H1 (cell line): ENCODE results near the gene SECTM1. TPM values are rescaled to one million over a fixed set of nuclear protein-coding genes. Genes with fewer than 3 reads are reported as not detected.

Source experiments
- CTCF ChIA-PET: fragments of 300-600 bp; sonication (Branson Sonifier 250); formaldehyde crosslinking; loops from one replicate; lab custom pipeline; 2021; ENCODE audit not compliant: partially characterized antibody; lab: Charles Lee
- POLR2A ChIA-PET: fragments of 300-600 bp; sonication (Branson Sonifier 250); formaldehyde crosslinking; loops from one replicate; lab custom pipeline; 2021; ENCODE audit warnings: inconsistent platforms; ENCODE audit not compliant: partially characterized antibody; lab: Charles Lee
- DNase-seq, 2 experiments: peaks; one replicate each; pipeline versions ENCODE4 v3.0.0 to v3.0.0-alpha.2; 2010 to 2022; ENCODE audit warnings: low spot score in 2 of 2, low read depth in 1 of 2, mixed read lengths in 1 of 2
- FAIRE-seq: peaks from 2 replicates; lab custom pipeline; 2011; peaks lifted over from hg19 to GRCh38; lab: Jason Lieb, UNC
- H2AFZ ChIP-seq: 2 replicates; pipeline ENCODE4 v1.8.1; 2012; ENCODE audit warnings: low read length, inconsistent platforms
- H2AK5ac ChIP-seq: 2 replicates; pipeline ENCODE4 v1.6.1; 2013; ENCODE audit warnings: low read depth, low read length
- H2BK120ac ChIP-seq: replicated peaks from 2 replicates; pipeline ENCODE3; 2013; ENCODE audit warnings: low read depth, low read length, inconsistent platforms
- H2BK12ac ChIP-seq: 2 replicates; pipeline ENCODE4 v1.6.1; 2013; ENCODE audit warnings: low read depth, low read length
- H2BK15ac ChIP-seq: 2 replicates; pipeline ENCODE4 v1.6.1; 2013; ENCODE audit warnings: low read length
- H2BK20ac ChIP-seq: 2 replicates; pipeline ENCODE4 v1.6.1; 2013; ENCODE audit warnings: low read length
- H2BK5ac ChIP-seq: 2 replicates; pipeline ENCODE4 v1.6.1; 2013; ENCODE audit warnings: low read depth, low read length
- H3K14ac ChIP-seq: 2 replicates; pipeline ENCODE4 v1.6.1; 2013; ENCODE audit warnings: inconsistent platforms; ENCODE audit not compliant: insufficient read length
- H3K18ac ChIP-seq: 2 replicates; pipeline ENCODE4 v1.6.1; 2013; ENCODE audit warnings: low read length; ENCODE audit errors: extremely low read depth
- H3K23ac ChIP-seq: 2 replicates; pipeline ENCODE4 v1.6.1; 2013; ENCODE audit warnings: inconsistent platforms; ENCODE audit not compliant: insufficient read length
- H3K23me2 ChIP-seq: 2 replicates; pipeline ENCODE4 v1.6.1; 2013; ENCODE audit warnings: low read depth, low read length
- H3K27ac ChIP-seq: 2 replicates; pipeline ENCODE4 v1.6.1; 2011; ENCODE audit warnings: low read depth, low read length, inconsistent platforms
- H3K27me3 ChIP-seq, 4 experiments: replicated peaks in 1 of 4; 1 replicate in 1 of 4; 2 replicates in 3 of 4; pipeline versions ENCODE4 v1.6.1 to v1.8.1; 2011 to 2013; ENCODE audit warnings: low read length in 3 of 4, mild to moderate bottlenecking in 3 of 4, inconsistent platforms in 2 of 4, mixed read lengths in 2 of 4, moderate library complexity in 1 of 4; ENCODE audit not compliant: control insufficient read depth in 3 of 4, insufficient read depth in 3 of 4; ENCODE audit errors: extremely low read depth in 1 of 4
- H3K36me3 ChIP-seq, 4 experiments: 2 replicates each; pipeline versions ENCODE4 v1.6.1 to v1.8.1; 2011 to 2013; ENCODE audit warnings: mild to moderate bottlenecking in 4 of 4, low read length in 3 of 4, moderate library complexity in 2 of 4, control low read depth in 1 of 4, inconsistent platforms in 1 of 4; ENCODE audit not compliant: insufficient read depth in 4 of 4, control insufficient read depth in 2 of 4
- H3K4ac ChIP-seq: replicated peaks from 2 replicates; pipeline ENCODE3; 2013; ENCODE audit warnings: low read length, low read depth, mixed read lengths, inconsistent platforms; ENCODE audit not compliant: insufficient read length
- H3K4me1 ChIP-seq, 4 experiments: replicated peaks in 1 of 4; 1 replicate in 1 of 4; 2 replicates in 3 of 4; pipeline versions ENCODE4 v1.6.1 to v1.8.1; 2011 to 2013; ENCODE audit warnings: low read length in 3 of 4, inconsistent platforms in 2 of 4, mixed read lengths in 1 of 4; ENCODE audit not compliant: insufficient read depth in 4 of 4, control insufficient read depth in 3 of 4
- H3K4me2 ChIP-seq, 2 experiments: 2 replicates each; pipeline versions ENCODE4 v1.6.1 to v1.8.1; 2011 to 2013; ENCODE audit warnings: low read depth in 2 of 2, low read length in 2 of 2, control low read depth in 1 of 2, inconsistent platforms in 1 of 2, mild to moderate bottlenecking in 1 of 2; ENCODE audit not compliant: insufficient read depth in 1 of 2
- H3K4me3 ChIP-seq, 4 experiments: fragments of 200-600, 300-600 bp in 1 of 4; sonication (generic), shearing (Covaris generic), sonication (Bioruptor Twin) in 1 of 4; 2 replicates each; pipeline versions ENCODE4 v1.5.1 to v1.8.1; 2011 to 2016; ENCODE audit warnings: low read length in 4 of 4, low read depth in 3 of 4, control low read depth in 2 of 4, inconsistent platforms in 2 of 4, mild to moderate bottlenecking in 2 of 4, mixed read lengths in 1 of 4, moderate library complexity in 1 of 4; ENCODE audit not compliant: insufficient read depth in 2 of 4; ENCODE audit errors: extremely low read depth in 1 of 4
- H3K56ac ChIP-seq: replicated peaks from 2 replicates; pipeline ENCODE3; 2013; ENCODE audit warnings: low read depth, mild to moderate bottlenecking, mixed read lengths, low read length, inconsistent platforms; ENCODE audit not compliant: insufficient read length
- H3K79me1 ChIP-seq: 2 replicates; pipeline ENCODE4 v1.6.1; 2013; ENCODE audit warnings: low read depth, low read length, control low read depth
- H3K79me2 ChIP-seq, 2 experiments: 2 replicates each; pipeline versions ENCODE4 v1.6.1 to v1.8.1; 2012 to 2013; ENCODE audit warnings: low read length in 2 of 2, mild to moderate bottlenecking in 2 of 2, inconsistent platforms in 1 of 2; ENCODE audit not compliant: insufficient read depth in 2 of 2, control insufficient read depth in 1 of 2
- H3K9ac ChIP-seq, 4 experiments: replicated peaks in 1 of 4; 1 replicate in 1 of 4; 2 replicates in 3 of 4; pipeline versions ENCODE4 v1.6.1 to v1.8.1; 2011 to 2013; ENCODE audit warnings: low read depth in 3 of 4, low read length in 3 of 4, control low read depth in 2 of 4, mild to moderate bottlenecking in 2 of 4, moderate library complexity in 2 of 4, inconsistent platforms in 1 of 4; ENCODE audit errors: extremely low read depth in 1 of 4
- H3K9me3 ChIP-seq, 2 experiments: 2 replicates each; pipeline versions ENCODE4 v1.6.1 to v1.8.1; 2012 to 2013; ENCODE audit warnings: mild to moderate bottlenecking in 2 of 2, moderate library complexity in 2 of 2, control low read depth in 1 of 2, inconsistent platforms in 1 of 2, low read depth in 1 of 2, low read length in 1 of 2, mixed read lengths in 1 of 2; ENCODE audit not compliant: insufficient read depth in 2 of 2
- H4K20me1 ChIP-seq, 2 experiments: replicated peaks in 1 of 2; 2 replicates each; pipeline versions ENCODE3 to v1.8.1; 2011 to 2013; ENCODE audit warnings: inconsistent platforms in 2 of 2, low read length in 2 of 2, mild to moderate bottlenecking in 1 of 2; ENCODE audit not compliant: insufficient read depth in 2 of 2, control insufficient read depth in 1 of 2
- H4K5ac ChIP-seq: 2 replicates; pipeline ENCODE4 v1.6.1; 2013; ENCODE audit warnings: low read length, low read depth, mixed read lengths, inconsistent platforms; ENCODE audit not compliant: insufficient read length
- H4K8ac ChIP-seq: 2 replicates; pipeline ENCODE4 v1.8.0; 2013; ENCODE audit warnings: mild to moderate bottlenecking, moderate library complexity, low read length, inconsistent platforms; ENCODE audit not compliant: insufficient read depth; ENCODE audit errors: extremely low read depth
- H4K91ac ChIP-seq: replicated peaks from 2 replicates; pipeline ENCODE3; 2013; ENCODE audit warnings: low read length, mixed read lengths, inconsistent platforms; ENCODE audit not compliant: insufficient read length
- CREB1 ChIP-seq: IDR thresholded peaks from 2 replicates; pipeline ENCODE4 v1.6.1; 2012; ENCODE audit warnings: inconsistent platforms
- FOSL1 ChIP-seq: IDR thresholded peaks from 2 replicates; pipeline ENCODE4 v1.6.1; 2011; ENCODE audit warnings: mild to moderate bottlenecking, low read depth, low read length, moderate library complexity; ENCODE audit not compliant: insufficient read depth
- KDM4A ChIP-seq: IDR thresholded peaks from one replicate; pipeline ENCODE4 v1.7.1; 2012; ENCODE audit warnings: low read depth, mild to moderate bottlenecking, moderate library complexity, low read length, inconsistent platforms; ENCODE audit not compliant: severe bottlenecking
- PHF8 ChIP-seq: fragments of 200-600 bp; sonication (generic); conservative IDR thresholded peaks from 2 replicates; pipeline ENCODE4 v1.7.1; 2012; ENCODE audit warnings: low read depth, mild to moderate bottlenecking, inconsistent platforms, low read length, moderate library complexity
- YY1 ChIP-seq: IDR thresholded peaks from 2 replicates; pipeline ENCODE4 v1.6.1; 2011; ENCODE audit warnings: low read depth, mild to moderate bottlenecking, low read length
- WGBS, 2 experiments: shearing (Covaris generic) in 1 of 2; methylation state at CpG; one replicate each; pipeline versions ENCODE4 v1.1.6 to v1.1.7; 2013 to 2015; ENCODE audit warnings: low lambda C conversion rate in 2 of 2, mixed read lengths in 2 of 2, inconsistent platforms in 1 of 2, low coverage in 1 of 2, missing lambda C conversion rate in 1 of 2; ENCODE audit not compliant: insufficient replicate concordance in 2 of 2, insufficient coverage in 1 of 2, insufficient read length in 1 of 2; ENCODE audit errors: extremely low coverage in 1 of 2, missing lambda C conversion rate in 1 of 2; 5-methylcytosine and 5-hydroxymethylcytosine counted together
- polyA plus RNA-seq, 7 experiments: library from polyadenylated mRNA; depleted of rRNA in 3 of 7; stranded (reverse) in 5 of 7; unstranded in 2 of 7; fragments of >200 nt in 5 of 7; fragments of 200-250 nt in 2 of 7; gene quantifications; 1 replicate in 5 of 7; 2 replicates in 1 of 7; 4 replicates in 1 of 7; pipeline versions ENCODE4 v1.2.1 to v1.2.3, GENCODE V29; 2011 to 2013; ENCODE audit warnings: missing spikeins in 2 of 7, mixed read lengths in 2 of 7
- total RNA-seq: library from RNA; stranded (reverse); fragmentation: NEBNext Ultra II Directional; extraction: Animal tissue kit (Norgen Biotek cat#: 25700); gene quantifications from 2 replicates; pipeline ENCODE4 v1.2.1, GENCODE V29; 2021

Gene SECTM1
- total and polyA plus RNA-seq, 2 of the 8 experiments (the other 6 are each of a cell fraction or from before 2014, with no cell fraction given): 0.20 to 0.65 TPM

- peaks cover 0 to 6% (median 0%) of the 10 kb centered on the region in 4 experiments; a peak in 2 of 7 replicates for H3K4me1 ChIP-seq
- H3K79me1 ChIP-seq: no peaks in the 10 kb centered on the region
- no peak overlapping the region for H3K56ac ChIP-seq
- no peak overlapping the region for H2AK5ac ChIP-seq
- no peaks in the 10 kb centered on the region for H3K36me3 ChIP-seq
- H3K4ac ChIP-seq: no peak overlapping the region
- H2BK120ac ChIP-seq: no peak overlapping the region
- 88% methylated on average over 28 of the region's 37 CpGs; no CpG with 5 or more reads in 1 of the 2 experiments for WGBS, 2 experiments
- H3K9me3 ChIP-seq: no peaks in the 10 kb centered on the region; a peak in 1 of 4 replicates
- H3K27me3 ChIP-seq: peaks cover 29 to 65% (median 53%) of the 10 kb centered on the region in 4 experiments
- 0 out of 2 replicates have a peak overlapping the region, but pooled peaks have one; percentile 46 for H2BK15ac ChIP-seq
- H3K18ac ChIP-seq: no peak overlapping the region
- peaks cover 0 to 4% of the 10 kb centered on the region in 2 experiments for H4K20me1 ChIP-seq
- no peak overlapping the region for H3K23ac ChIP-seq
- no peak overlapping the region for H2BK5ac ChIP-seq
- FAIRE-seq (no peak), DNase-seq (no peak)
- H3K9ac ChIP-seq: no peak overlapping the region
- H3K4me3 ChIP-seq: no peak overlapping the region
- no peaks in the 10 kb centered on the region for H3K79me2 ChIP-seq
- no peak overlapping the region; the same call in 1 of the 2 replicates for H4K8ac ChIP-seq
- POLR2A ChIA-PET: interaction anchor here (3.2 kb wide), 1 partner anchor 10 kb away, joined by 14 read pairs; no protein-coding TSS in a partner anchor
- CTCF ChIA-PET: interaction anchor here (1.3 to 2.5 kb wide), 2 partner anchors 11 to 51 kb away, joined by 3 to 6 read pairs; no protein-coding TSS in a partner anchor
- H2AFZ ChIP-seq: no peak overlapping the region
- no peak overlapping the region for H4K5ac ChIP-seq
- H3K27ac ChIP-seq: no peak overlapping the region
- H2BK20ac ChIP-seq: no peak overlapping the region
- H3K23me2 ChIP-seq: peaks cover 7% of the 10 kb centered on the region; the same call in 1 of the 2 replicates
- no peak overlapping the region for H4K91ac ChIP-seq
- H3K4me2 ChIP-seq: peak overlapping the region in 1 of 2 experiments; percentile 51; a peak in 1 of 4 replicates
- TF ChIP-seq YY1: no peak
- TF ChIP-seq PHF8: no peak
- TF ChIP-seq CREB1: no peak
- TF ChIP-seq KDM4A: no peak
- TF ChIP-seq FOSL1: no peak
- no peak overlapping the region for H3K14ac ChIP-seq
- peak overlapping the region; percentile 90; the same call in 1 of the 2 replicates for H2BK12ac ChIP-seq
Measured at GRCh38 chr17:82373731-82374625, 40.4 kb upstream of the SECTM1 start.
